Left cardiac atrium (tissue), 4 donors: ENCODE results near the gene SEPTIN2. TPM values are rescaled to one million over a fixed set of nuclear protein-coding genes. Genes with fewer than 3 reads are reported as not detected.
"Not testable (repeated sequence)": the region's sequence is repeated elsewhere in the genome, so short reads cannot be mapped to it uniquely, and the experiment has no call there.

ENCODE experiments used
- ATAC-seq, 2 donors: fragments of 200-7000 bp; cut with Tn5 transposase; one replicate each; pipeline ENCODE4 v1.9.1; 2020; ENCODE audit warnings: mild to moderate bottlenecking in 2 of 2, moderate library complexity in 2 of 2
- DNase-seq: peaks from one replicate; pipeline ENCODE4 v3.0.0-alpha.2; 2020
- intact Hi-C, 2 donors: fragments of 100-400 bp; cut with DNase I; formaldehyde crosslinking; loops; one replicate each; pipeline versions ENCODE4 v1.14.1 to v1.15.1; 2022 to 2023
- total RNA-seq, 2 donors: library from RNA; stranded (reverse); fragmentation: NEBNext Ultra II Directional; extraction: Animal tissue kit (Norgen Biotek cat#: 25700); gene quantifications; one replicate each; pipeline ENCODE4 v1.2.1, GENCODE V29; 2021
- donor health status: DM: no; HTN: yes; CAD: no.
- donor health status: DM: no; HTN: yes; CAD: no; lungs with severe emphysema.
- donor health status: DM: yes; HTN: yes; CAD: no.
- donor health status: Dilated cardiomyopathy.

SEPTIN2 gene
- total RNA-seq, 2 donors from 2014 or later: 194 to 328 TPM

DNA sequence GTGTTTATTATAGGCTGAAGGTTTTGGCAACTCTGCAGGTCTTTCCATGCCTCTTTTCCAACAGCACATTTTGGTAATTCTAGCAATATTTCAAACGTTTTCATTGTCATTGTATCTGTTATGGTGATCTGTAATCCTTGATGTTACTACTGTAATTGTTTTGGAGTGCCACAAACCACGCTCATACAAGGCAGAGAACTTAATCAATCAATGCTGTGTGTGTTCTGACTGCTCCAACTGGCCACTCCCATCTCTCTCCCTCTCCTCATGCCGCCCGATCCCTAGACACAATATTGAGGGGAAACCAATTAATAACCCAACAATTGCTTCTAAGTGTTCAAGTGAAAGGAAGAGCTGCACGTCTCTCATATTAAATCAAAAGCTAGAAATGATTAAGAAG is 33.2 kb upstream of the SEPTIN2 start:
- intact Hi-C loops: no loop called here
- no peak for DNase-seq
- no peak for ATAC-seq

DNA sequence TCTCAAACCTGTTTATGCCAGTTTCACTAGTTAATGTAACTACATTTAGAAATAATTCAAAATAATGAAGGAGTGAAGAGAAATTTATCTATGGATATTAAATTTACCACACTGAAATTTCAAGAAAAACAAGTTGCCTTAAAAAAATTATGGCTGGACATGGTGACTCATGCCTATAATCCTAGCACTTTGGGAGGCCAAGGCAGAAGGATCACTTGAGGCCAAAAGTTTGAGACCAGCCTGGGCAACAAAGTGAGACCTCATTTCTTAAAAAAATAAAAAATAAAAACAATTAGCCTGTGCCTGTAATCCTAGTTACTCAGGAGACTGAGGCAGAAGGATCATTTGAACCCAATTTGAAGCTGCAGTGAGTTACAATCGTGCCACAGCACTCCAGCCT is 30.1 kb upstream of the SEPTIN2 start:
- intact Hi-C loops: no loop called here
- DNase-seq (no peak), ATAC-seq (no peak)

DNA sequence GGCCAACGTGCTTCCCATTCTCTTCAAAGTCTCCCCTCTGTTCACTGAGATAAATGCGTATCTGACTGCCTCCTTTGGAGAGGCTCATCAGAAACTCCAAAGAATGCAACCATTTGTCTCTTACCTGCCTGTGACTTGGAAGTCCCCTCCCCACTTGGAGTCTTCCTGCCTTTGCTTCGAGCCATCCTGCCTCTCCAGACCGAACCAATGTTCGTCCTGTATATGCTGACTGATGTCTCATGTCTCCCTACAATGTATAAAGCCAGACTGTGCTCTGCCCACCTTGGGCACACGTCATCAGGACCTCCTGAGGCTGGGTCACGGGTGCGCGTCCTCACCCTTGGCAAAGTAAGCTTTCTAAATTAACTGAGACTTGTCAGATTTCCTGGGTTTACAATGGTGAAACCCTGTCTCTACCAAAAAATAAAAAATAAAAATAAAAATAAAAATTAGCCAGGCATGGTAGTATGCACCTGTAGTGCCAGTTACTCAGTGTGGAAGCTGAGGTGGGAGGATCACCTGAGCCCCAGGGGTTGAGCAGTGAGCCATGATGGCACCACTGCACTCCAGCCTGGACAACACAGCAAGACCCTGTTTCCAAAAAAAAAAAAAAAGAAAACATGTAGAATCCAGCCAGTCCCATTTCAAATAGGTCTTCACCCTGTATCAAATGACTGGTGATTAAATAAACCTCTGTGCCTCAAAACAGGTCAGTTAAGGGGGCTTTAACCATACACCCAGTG is 29.2 kb upstream of the SEPTIN2 start:
- DNase-seq (no peak), ATAC-seq (no peak)
- intact Hi-C loops: no loop called here

DNA sequence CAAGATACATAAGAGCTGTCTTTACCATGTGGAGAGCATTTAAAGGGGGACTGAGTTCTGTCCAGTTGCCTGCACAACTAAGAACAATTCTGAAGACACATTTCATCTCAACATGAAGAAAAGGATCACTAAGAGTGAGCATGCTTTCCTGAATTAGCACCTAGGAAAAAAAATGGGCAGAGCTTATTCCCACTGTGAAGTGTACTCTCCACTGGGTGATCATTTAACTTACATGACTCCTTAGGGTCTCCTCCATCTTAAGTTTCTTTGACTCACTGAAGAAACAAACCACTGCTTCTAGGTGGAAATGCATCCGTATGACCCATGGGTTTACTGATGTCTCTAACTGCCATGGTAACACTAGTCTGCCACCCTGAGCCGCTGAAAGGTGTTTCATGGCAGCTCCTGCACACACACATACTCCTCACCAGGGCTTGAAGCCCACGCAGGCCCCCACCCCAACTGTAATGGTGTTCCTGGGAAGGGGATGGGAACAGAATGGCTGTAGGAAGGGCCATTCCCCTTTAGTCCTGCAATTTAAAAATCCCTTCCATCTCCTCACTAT is 27.3 kb upstream of the SEPTIN2 start:
- DNase-seq: no peak
- intact Hi-C loops: no loop called here
- no peak for ATAC-seq

DNA sequence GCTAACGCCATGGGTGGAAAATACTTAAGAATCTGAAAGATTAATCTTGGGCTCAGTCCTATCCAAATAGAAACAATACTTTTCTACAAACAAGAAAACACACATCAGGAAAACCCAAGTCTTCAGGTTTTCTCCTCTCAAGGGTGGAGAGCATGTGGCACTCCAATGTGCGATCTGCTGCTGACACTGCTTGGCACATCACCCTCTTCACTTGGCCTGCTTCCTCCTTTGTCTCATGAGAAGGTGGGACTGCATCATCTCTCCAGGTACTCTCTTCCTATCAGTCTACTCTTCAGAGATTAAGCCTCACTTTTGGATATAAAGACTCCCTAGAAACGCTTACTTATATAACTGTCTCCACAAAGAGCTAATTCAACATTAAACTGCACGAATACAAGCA is 26.7 kb upstream of the SEPTIN2 start:
- intact Hi-C loops: no loop called here
- ATAC-seq (peak in 1 of 2 donors; percentile 67), DNase-seq (no peak)

DNA sequence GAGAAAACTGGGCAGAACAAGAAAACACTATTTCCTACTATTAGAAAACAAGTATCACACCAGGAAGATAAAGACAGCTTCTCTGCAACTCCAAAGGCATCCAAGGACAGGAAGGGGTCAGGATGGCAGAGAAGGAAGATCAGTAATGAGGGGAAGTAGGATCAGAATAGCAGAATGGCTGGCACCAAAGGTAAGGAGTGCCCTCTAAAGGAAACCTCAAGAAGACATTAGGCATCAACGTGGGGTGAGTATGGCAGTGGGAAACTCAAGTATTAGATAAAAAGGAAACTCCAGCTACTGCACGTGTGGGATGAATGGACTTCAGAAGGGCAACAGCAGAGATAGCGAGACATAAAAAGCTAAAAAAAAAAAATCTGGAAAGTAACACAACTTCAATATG is 26.1 kb upstream of the SEPTIN2 start:
- ATAC-seq (no peak), DNase-seq (no peak)
- intact Hi-C loops: no loop called here

DNA sequence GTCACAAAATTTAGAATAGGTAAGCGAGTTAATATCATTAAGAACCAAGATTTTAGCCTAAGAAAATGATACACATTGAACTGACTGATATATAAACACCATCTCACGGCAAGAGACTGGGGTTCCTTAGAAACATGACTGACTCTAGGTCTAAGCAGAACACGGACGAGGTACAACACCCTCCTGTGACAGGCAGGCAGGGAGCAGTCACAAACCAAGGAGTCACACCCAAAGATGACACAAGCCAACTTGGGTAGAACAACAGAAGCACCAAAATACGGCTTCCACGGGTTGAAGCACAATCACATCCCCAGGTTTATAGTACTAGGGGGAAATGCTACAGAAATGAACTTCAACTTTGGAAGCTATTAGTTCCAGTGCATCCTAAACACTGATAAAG is 24.6 kb upstream of the SEPTIN2 start:
- ATAC-seq (no peak), DNase-seq (no peak)
- intact Hi-C loops: no loop called here

DNA sequence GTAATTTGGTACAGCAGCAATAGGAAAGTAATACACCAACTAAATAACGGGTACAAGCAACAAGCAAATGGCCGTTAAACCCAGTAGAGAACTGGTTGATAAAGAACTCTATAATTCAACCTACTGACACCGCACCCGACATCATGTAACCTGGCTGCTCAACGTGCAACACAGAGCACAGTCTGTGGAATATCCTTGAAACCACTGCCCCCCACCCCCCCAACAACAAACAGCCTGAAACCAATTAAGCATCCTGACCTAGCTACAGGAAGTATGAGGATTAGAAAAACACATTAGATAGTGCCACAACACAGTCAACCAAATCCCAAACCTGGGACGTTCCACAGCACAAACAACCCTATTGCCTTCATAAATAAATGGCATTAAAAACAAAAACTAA is 23.7 kb upstream of the SEPTIN2 start:
- intact Hi-C loops: no loop called here
- no peak for ATAC-seq
- DNase-seq: no peak

DNA sequence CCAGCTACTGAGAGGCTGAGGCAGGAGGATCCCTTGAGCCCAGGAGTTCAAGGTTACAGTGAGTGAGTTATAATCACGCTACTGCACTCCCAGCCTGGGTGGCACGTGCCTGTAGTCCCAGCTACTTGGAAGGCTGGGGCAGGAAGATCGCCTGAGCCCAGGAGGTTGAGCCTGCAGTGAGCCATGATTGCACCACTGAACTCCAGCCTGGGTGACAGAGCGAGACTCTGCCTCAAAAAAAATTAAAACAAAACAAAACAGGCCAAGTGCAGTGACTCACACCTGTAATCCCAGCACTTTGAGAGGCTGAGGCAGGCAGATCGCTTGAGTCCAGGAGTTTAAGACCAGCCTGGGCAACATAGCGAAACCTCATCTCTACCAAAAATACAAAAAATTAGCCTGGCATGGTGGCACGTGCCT is 22.3 kb upstream of the SEPTIN2 start:
- DNase-seq, intact Hi-C loops, ATAC-seq: not testable (repeated sequence)

DNA sequence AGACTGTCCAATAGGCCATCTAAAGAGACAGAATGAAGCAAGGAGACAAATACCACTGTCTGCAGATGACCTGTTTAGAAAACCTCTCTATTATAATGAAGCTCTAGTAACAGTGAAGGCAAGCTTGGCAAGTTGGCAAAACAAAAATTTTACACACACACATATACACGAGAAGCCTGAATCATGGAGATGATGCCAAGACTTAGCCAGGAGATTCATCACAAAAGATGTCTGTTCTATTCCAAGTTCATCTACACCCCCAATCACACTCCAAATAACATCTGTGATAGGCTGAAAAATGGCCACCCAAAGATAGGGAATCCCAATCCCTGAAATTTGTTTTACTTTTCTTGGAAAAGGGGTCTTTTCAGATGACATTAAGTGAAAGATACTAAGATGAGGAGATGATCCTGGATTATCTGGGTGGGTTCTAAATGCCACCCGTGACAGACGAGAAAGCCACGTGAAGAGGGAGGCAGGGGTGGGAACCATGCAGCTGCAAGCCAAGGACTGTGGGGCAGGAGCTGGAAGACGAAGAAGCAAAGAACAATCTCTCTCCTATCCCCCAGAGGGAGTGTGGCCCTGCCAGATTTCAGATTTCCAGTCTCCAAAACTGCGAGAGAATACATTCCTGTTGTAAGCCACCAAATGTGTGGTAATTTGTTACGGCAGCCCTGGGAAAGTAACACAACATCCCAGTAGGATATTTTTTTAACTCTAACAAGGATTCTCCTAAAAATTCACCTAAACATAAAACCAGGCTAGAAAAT is 20.2 kb upstream of the SEPTIN2 start:
- no peak for DNase-seq
- intact Hi-C loops: no loop called here
- peak in 1 of 2 donors; percentile 63 for ATAC-seq

DNA sequence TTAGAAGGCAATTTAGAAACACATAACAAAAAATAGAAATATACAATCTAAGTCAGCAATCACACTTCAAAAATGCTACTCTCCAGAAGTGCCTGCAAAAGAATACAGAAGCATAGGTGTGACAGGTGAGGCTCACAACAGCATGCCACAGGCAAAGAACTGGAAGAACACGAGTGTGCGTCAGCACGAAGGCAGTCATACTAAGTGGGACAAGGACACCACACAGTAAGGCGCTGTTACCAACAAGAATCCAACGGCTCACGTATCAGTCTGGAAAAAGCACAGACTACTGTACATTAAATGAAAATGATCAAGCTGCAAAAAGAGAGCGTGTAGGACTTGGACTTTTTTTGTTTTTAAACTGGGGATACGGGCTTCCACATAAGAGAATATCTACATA is 19.0 kb upstream of the SEPTIN2 start:
- intact Hi-C loops: no loop called here
- DNase-seq: no peak
- ATAC-seq: no peak

DNA sequence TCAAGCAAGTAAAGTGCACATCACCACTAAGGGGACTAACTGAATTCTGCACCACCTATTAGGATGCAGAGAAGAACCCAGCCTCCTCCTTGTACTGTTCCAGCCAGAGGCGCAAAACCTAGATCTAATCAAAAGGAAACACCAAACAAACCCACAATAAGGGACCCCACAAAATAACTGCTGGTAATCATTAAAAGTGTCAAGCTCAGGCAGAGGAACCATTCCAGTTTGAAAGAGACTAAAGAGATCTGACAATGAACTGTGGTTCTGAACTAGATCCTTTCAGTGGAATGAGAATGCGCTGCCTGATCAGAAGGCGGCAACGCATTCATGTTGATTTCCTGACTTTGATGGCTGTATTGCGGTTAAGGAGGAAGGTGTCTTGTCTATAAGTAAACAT is 17.1 kb upstream of the SEPTIN2 start:
- no peak for ATAC-seq
- no peak for DNase-seq
- intact Hi-C loops: no loop called here

DNA sequence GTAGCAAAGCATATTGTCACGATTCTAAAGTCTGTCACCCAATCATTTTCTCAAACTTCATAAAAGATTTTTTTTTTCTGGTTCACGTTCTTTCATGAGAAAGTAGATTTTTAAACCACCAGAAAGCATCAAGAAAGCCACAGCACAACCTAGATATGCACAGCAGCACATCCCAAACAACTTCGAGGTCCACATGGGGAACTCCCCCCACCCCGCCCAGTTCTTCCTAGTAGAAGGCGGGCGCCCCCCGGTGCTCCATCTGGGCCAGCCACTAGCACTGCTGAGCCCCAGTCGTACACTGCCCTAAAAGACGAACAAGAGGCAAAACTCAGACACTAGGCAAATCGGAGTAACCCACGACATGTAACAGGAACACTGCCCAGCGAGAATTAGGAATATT is 15.7 kb upstream of the SEPTIN2 start:
- ATAC-seq (no peak), DNase-seq (no peak)
- intact Hi-C loops: no loop called here

DNA sequence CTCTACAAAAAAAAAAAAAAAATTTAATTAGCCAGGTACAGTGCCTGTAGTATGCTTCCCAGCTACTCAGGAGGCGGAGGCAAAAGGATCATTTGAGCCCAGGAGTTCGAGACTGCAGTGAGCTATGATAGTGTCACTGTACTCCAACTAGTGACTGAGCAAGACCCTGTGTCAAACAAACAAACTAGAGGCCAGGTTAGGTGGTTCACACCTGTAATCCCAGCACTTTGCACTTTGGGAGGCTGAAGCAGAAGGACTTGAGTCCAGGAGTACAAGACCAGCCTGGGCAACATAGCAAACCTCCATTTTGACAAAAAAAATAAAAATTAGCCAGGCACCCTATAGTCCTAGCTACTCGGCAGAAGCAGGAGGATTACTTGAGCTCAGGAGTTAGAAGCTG is 13.6 kb upstream of the SEPTIN2 start:
- no peak for DNase-seq
- ATAC-seq: no peak
- intact Hi-C loops: no loop called here

DNA sequence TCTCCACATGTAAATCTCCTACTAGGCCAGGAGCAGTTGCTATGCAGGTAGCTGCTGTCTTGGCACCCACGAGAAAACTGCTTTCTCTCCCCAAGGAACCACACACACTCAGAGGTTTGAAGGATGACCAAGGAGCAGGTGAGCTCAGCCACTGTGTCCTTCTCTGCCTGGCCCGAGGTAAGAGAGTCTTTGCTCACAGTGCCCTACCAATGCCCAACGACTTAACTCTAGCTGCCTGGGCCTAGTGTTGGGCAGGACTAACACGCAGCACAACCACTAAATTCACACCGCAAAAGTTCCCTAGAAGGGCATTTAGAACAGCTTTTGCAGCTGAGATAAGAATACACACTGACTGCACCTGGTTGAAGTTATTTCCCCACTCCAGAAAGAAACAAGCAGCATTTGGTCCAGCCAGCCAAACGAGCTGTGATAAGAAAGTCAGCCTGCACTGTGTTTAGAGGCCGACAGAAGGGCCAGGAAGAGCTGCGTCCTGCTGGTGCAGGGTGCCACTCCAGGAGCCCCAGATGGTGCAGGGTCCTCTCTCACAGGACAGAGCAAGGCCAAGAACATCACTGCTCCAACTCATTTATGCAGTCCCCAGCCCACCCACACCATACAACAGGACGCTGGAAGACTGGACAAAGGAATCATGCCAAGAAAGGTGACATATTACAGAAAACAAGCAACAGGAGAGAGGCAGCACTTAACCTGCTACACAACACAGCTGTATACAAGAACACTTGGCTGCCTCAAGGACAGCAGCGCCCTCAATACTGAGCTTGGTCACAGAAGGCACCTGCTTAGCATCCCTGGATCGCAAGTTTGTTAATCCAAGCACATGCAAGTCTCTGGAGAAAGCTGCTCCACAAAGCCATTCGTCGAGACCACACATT is 12.7 kb upstream of the SEPTIN2 start:
- ATAC-seq: peak; percentile 44 to 58
- intact Hi-C loops: no loop called here

DNA sequence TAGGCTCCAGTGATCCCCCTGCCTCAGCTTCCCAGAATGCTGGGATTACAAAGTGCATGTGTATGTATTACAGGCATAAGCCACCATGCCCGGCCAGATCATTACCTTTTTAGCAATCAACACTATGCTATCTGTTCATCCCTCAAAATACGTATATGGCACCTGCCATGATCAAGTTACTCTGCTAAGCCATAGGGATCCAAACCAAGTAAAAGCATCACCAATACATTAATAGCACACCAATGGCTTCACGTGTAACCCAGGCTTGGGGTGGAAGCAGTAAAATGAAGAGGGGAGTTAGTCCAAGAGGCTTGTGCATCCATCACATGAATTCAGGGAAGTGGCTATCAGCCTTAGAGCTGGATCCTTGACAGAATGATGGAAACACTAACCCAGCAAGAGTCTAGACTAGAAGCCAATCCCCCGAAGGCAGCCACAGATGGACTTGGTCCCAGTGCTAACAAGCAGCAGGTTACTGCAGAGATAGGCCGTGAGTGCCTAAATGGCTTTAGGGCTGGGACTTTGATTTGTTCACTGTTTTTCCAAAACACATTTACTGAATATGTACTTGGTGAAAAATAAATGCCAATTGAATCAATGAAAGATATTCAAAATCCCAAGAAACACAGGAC is 11.6 kb upstream of the SEPTIN2 start:
- DNase-seq (no peak), ATAC-seq (no peak)
- intact Hi-C loops: no loop called here

More for the DNA sequence above, 12.7 kb upstream of the SEPTIN2 start:
- DNase-seq: no peak

DNA sequence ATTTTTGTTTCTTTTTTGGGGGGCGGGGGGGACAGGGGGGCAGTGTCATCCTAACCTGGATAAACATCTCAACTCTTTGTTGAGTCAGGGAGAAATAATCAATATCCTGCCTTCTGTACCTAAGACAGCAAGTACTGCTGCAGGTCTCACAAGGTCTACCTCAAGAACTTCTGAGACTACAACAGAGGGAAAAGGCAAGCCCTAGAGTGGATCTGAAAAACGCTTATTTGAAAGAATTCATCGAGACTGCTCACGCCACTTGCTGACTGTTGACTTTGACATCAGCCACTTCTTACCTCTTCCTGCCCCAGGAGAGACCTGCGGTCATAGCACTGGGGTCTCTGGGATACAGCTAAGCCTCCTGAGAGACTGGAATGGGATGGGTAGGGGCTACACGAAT is 8.7 kb upstream of the SEPTIN2 start:
- ATAC-seq: no peak
- DNase-seq: no peak
- intact Hi-C loops: no loop called here

DNA sequence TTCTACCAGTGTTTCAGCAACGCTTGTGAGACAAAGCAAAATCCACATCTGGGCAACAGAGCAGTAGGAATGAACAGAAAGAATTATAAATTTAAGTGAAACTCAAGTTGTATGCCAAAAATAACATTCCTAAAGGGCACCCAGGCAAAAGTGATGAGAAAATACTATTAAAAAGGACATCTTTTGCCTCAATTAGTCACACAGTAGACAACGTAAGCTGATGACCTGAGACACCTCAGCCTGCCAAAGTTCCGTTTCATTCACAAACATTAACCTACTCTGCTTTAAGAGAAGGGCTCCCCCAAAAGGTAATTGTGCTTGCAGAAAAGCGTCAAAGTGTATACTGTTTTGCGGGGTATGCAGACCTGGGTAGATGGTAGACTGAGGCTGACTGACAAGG is 7.5 kb upstream of the SEPTIN2 start:
- ATAC-seq (no peak), DNase-seq (no peak)
- intact Hi-C loops: no loop called here

DNA sequence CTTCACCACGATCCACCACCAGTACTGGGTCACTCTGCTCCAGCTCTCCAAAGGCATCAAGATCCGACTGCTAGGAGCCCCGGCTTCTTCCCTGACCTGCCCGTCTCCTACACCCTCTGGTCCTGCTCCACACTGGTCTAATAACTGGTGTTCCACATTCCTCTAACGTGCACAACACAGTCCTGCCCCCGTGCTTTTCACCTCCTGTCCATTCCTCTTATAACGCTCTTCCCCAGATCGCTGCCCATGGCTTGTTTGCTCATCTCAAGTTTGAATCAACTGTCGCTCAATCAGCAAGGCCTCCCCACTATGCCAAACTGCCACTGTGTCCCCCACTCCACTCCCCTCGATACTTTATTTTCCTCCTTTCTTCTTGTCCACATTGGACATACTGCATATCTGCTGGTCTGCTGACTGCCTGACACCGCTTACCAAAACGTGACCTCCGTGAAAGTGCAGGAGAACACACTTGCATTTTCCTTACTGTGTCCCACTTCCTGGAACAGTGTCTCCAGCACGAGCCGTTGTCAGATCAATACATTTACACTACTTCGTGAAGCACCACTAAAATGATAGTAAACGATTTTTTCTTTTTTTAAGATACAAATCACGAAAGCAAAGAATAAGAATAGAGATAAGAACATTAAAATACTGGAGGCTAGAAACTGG is 6.8 kb upstream of the SEPTIN2 start:
- intact Hi-C loops: no loop called here
- ATAC-seq: no peak
- DNase-seq: no peak
